GM12873 (cell line): ENCODE data around the gene APCDD1L.

Experiments
- CTCF ChIP-seq: IDR thresholded peaks from 2 replicates; pipeline ENCODE4 v1.5.1; 2012; ENCODE audit warnings: low read depth, mild to moderate bottlenecking, moderate library complexity, low read length, control low read depth; ENCODE audit not compliant: insufficient read depth; ENCODE audit errors: missing control alignments

APCDD1L gene

GRCh38 chr20:58482416-58482815 is 32.8 kb downstream of the APCDD1L start:
- no peak for TF ChIP-seq CTCF

- peak; percentile 57 for TF ChIP-seq CTCF
These were observed 33.6 kb downstream of the APCDD1L start for GRCh38 chr20:58481481-58482021.

GRCh38 chr20:58480551-58481336 is 34.5 kb downstream of the APCDD1L start:
- TF ChIP-seq CTCF: no peak

GRCh38 chr20:58479726-58480440 is 35.3 kb downstream of the APCDD1L start:
- TF ChIP-seq CTCF: no peak

- TF ChIP-seq CTCF: no peak
These were observed 36.9 kb downstream of the APCDD1L start for GRCh38 chr20:58478141-58478805.

GRCh38 chr20:58475466-58475865 is 39.7 kb downstream of the APCDD1L start:
- no peak for TF ChIP-seq CTCF
